Astrocyte (in vitro differentiated cells and primary cell): ENCODE results near the gene C2CD4B. TPM values are rescaled to one million over a fixed set of nuclear protein-coding genes. Genes with fewer than 3 reads are reported as not detected.

Experiments
- DNase-seq: peaks from one replicate; pipeline ENCODE4 v3.0.0-alpha.2; 2010; ENCODE audit warnings: low read depth
- FAIRE-seq: peaks from 2 replicates; lab custom pipeline; 2011; peaks lifted over from hg19 to GRCh38; lab: Jason Lieb, UNC
- H2AFZ ChIP-seq: 2 replicates; pipeline ENCODE4 v1.6.0; 2012; ENCODE audit warnings: low read depth, low read length, inconsistent platforms
- H3K27ac ChIP-seq: 2 replicates; pipeline ENCODE4 v1.5.1; 2011; ENCODE audit warnings: low read depth, low read length, inconsistent platforms
- H3K27me3 ChIP-seq: 2 replicates; pipeline ENCODE4 v1.6.0; 2011; ENCODE audit warnings: low read length, inconsistent platforms; ENCODE audit not compliant: insufficient read depth
- H3K36me3 ChIP-seq: 2 replicates; pipeline ENCODE4 v1.5.1; 2011; ENCODE audit warnings: low read length, inconsistent platforms; ENCODE audit not compliant: insufficient read depth
- H3K4me1 ChIP-seq: 2 replicates; pipeline ENCODE4 v1.5.1; 2011; ENCODE audit warnings: low read length, inconsistent platforms; ENCODE audit not compliant: insufficient read depth
- H3K4me2 ChIP-seq: 2 replicates; pipeline ENCODE4 v1.6.0; 2012; ENCODE audit warnings: low read length, inconsistent platforms
- H3K4me3 ChIP-seq: 2 replicates; pipeline ENCODE4 v1.5.1; 2011; ENCODE audit warnings: low read depth, mild to moderate bottlenecking, low read length, inconsistent platforms; ENCODE audit not compliant: insufficient read depth
- H3K79me2 ChIP-seq: 2 replicates; pipeline ENCODE4 v1.6.0; 2012; ENCODE audit warnings: mild to moderate bottlenecking, low read length, inconsistent platforms; ENCODE audit not compliant: insufficient read depth
- H3K9ac ChIP-seq: 2 replicates; pipeline ENCODE4 v1.6.0; 2012; ENCODE audit warnings: mild to moderate bottlenecking, low read length, inconsistent platforms
- H3K9me3 ChIP-seq: 2 replicates; pipeline ENCODE4 v1.5.1; 2012; ENCODE audit warnings: low read depth, mild to moderate bottlenecking, low read length, inconsistent platforms; ENCODE audit not compliant: insufficient read depth
- H4K20me1 ChIP-seq: 2 replicates; pipeline ENCODE4 v1.6.0; 2012; ENCODE audit warnings: low read length, inconsistent platforms; ENCODE audit not compliant: insufficient read depth
- H3K27ac Mint-ChIP-seq: one replicate; pipeline ENCODE4 v1.8.0; 2021; ENCODE audit warnings: mild to moderate bottlenecking, mixed read lengths; ENCODE audit not compliant: unreplicated experiment
- H3K27me3 Mint-ChIP-seq: one replicate; pipeline ENCODE4 v1.8.0; 2021; ENCODE audit warnings: low read depth, mixed read lengths; ENCODE audit not compliant: unreplicated experiment
- H3K36me3 Mint-ChIP-seq: one replicate; pipeline ENCODE4 v1.8.0; 2021; ENCODE audit warnings: low read depth, mixed read lengths; ENCODE audit not compliant: unreplicated experiment
- H3K4me1 Mint-ChIP-seq: one replicate; pipeline ENCODE4 v1.8.0; 2021; ENCODE audit warnings: low read depth, mixed read lengths; ENCODE audit not compliant: unreplicated experiment
- H3K4me3 Mint-ChIP-seq: one replicate; pipeline ENCODE4 v1.8.0; 2021; ENCODE audit warnings: mild to moderate bottlenecking, moderate library complexity, mixed read lengths; ENCODE audit not compliant: unreplicated experiment
- H3K9me3 Mint-ChIP-seq: one replicate; pipeline ENCODE4 v1.8.0; 2021; ENCODE audit warnings: mild to moderate bottlenecking, mixed read lengths; ENCODE audit not compliant: unreplicated experiment
- EZH2 ChIP-seq: IDR thresholded peaks from 2 replicates; pipeline ENCODE4 v1.6.1; 2012; ENCODE audit warnings: mild to moderate bottlenecking, low read length, inconsistent platforms; ENCODE audit not compliant: insufficient read depth
- total RNA-seq: library from RNA; stranded (reverse); gene quantifications from 2 replicates; pipeline ENCODE4 v1.2.1, GENCODE V29; 2021
- TF ChIP-seq, protein P1 (sequence below): IDR thresholded peaks from 2 replicates; pipeline ENCODE4 v1.5.1; 2011; ENCODE audit warnings: low read depth, mild to moderate bottlenecking, inconsistent platforms, low read length, moderate library complexity; ENCODE audit not compliant: insufficient read depth

Gene C2CD4B
- total RNA-seq, 1 donor from 2014 or later, result not detected

DNA sequence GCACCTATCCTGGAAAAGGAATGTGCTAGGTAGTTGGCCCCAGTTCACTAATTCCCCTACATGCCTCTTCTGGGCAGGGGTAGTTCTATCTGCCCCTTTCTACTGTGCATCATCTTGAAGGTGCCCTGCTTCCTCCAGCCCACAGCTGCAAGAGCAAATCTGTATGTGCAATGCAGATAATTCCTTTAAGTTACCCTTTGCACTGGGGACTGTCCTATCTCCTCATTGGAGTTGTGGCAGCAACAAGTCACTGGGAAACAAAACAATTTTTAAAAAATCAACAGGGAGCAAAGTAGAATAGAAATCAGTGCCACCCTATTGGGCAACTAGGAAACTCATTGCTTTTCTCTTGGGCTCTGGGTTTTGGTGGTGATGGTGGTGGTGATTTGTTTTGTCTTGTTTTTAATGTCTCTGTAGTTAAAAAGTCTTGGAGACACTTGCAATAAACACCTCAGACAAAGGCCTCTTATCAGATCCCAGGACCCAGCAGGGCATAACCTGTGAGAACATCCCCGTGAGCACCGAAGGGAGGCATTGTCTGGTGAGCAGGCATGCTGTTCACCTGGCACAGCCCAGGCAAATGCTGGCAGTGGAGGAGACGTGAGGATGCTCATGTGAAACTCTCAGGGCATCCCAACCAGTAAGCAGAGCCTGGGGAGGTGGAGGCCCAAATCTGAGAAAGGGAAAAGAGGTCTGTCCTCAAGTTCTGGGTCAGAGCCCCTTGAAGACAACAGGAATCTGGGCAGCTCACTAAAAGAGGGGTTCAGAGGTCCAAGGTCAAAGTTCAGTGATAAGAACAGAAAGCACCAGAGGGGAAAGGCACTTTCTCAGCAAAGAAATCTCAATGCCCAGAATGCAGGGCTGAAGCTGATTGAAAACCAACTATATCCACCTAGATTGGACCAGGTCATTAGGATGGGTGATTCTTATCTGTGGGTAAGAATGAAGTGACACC is 27.9 kb downstream of the C2CD4B start:
- no peak overlapping the region for H3K4me3 ChIP-seq
- no peak for DNase-seq
- H3K4me3 Mint-ChIP-seq, result no peak overlapping the region
- no peaks in the 10 kb centered on the region for H3K27me3 Mint-ChIP-seq
- H4K20me1 ChIP-seq, result no peaks in the 10 kb centered on the region
- no peaks in the 10 kb centered on the region for H3K9me3 ChIP-seq
- H3K9me3 Mint-ChIP-seq, result peaks cover 9% of the 10 kb centered on the region
- FAIRE-seq, result no peak
- H3K4me1 ChIP-seq, result peaks cover 14% of the 10 kb centered on the region
- peaks cover 11% of the 10 kb centered on the region for H3K4me1 Mint-ChIP-seq
- peak overlapping the region; percentile 2 for H3K9ac ChIP-seq
- H3K27me3 ChIP-seq, result no peaks in the 10 kb centered on the region
- H2AFZ ChIP-seq, result no peak overlapping the region
- no peak for TF ChIP-seq EZH2
- TF ChIP-seq, protein P1, sequence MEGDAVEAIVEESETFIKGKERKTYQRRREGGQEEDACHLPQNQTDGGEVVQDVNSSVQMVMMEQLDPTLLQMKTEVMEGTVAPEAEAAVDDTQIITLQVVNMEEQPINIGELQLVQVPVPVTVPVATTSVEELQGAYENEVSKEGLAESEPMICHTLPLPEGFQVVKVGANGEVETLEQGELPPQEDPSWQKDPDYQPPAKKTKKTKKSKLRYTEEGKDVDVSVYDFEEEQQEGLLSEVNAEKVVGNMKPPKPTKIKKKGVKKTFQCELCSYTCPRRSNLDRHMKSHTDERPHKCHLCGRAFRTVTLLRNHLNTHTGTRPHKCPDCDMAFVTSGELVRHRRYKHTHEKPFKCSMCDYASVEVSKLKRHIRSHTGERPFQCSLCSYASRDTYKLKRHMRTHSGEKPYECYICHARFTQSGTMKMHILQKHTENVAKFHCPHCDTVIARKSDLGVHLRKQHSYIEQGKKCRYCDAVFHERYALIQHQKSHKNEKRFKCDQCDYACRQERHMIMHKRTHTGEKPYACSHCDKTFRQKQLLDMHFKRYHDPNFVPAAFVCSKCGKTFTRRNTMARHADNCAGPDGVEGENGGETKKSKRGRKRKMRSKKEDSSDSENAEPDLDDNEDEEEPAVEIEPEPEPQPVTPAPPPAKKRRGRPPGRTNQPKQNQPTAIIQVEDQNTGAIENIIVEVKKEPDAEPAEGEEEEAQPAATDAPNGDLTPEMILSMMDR, result no peak
- no peaks in the 10 kb centered on the region for H3K79me2 ChIP-seq
- no peaks in the 10 kb centered on the region for H3K36me3 ChIP-seq
- H3K36me3 Mint-ChIP-seq, result no peaks in the 10 kb centered on the region
- H3K4me2 ChIP-seq, result no peak overlapping the region
- H3K27ac ChIP-seq, result no peak overlapping the region
- H3K27ac Mint-ChIP-seq, result no peak overlapping the region

DNA sequence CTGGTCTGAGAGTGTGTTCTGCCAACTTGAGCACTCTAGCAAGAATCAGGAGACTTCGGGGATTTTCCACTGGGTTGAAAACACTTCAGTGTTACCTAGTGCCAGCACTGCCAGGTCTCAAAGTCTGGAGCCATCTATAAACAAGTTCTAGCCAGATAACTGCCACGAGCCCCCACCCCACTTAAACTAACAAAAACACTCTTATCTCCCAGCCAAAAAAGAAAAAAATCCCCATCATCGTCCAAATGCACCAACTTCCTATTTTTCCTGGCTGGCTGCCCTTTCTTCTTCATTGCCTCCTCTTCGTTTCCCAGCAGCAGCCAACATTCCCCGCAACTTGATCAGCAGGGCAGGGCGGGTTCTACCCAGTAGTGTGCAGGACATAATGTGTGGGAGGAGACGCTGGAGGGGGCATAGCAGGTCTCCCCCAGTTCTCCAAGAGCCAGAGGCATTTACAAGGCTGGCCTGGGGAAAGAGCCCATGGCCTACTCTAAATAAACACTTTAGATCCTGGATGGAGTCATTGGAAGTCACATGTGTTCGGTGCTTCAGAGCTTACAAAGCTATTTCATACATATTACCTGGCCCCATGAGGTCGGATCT is 29.5 kb downstream of the C2CD4B start:
- Mint-ChIP-seq H3K9me3 (peaks cover 9% of the 10 kb centered on the region), H3K36me3 (no peaks in the 10 kb centered on the region), H3K27ac (peak overlapping the region; percentile 8), H3K4me1 (peaks cover 11% of the 10 kb centered on the region), H3K27me3 (no peaks in the 10 kb centered on the region), H3K4me3 (no peak overlapping the region)
- Histone ChIP-seq H3K4me1 (peaks cover 14% of the 10 kb centered on the region), H3K9me3 (no peaks in the 10 kb centered on the region), H3K4me3 (no peak overlapping the region), H3K4me2 (peak overlapping the region; percentile 65), H3K79me2 (no peaks in the 10 kb centered on the region), H3K27me3 (no peaks in the 10 kb centered on the region), H3K36me3 (no peaks in the 10 kb centered on the region), H3K27ac (no peak overlapping the region), H2AFZ (no peak overlapping the region), H3K9ac (no peak overlapping the region), H4K20me1 (no peaks in the 10 kb centered on the region)
- FAIRE-seq, result no peak
- peak; percentile 73 for DNase-seq
- TF ChIP-seq EZH2, result no peak
- TF ChIP-seq, protein P1, result no peak
